GM12891 (cell line): ENCODE results near the gene MFAP4.

ENCODE experiments used
- PAX5 ChIP-seq: IDR thresholded peaks from 2 replicates; pipeline ENCODE4 v1.6.1; 2011; ENCODE audit warnings: low read length, moderate library complexity, mild to moderate bottlenecking; ENCODE audit not compliant: insufficient read depth, severe bottlenecking
- POLR2A ChIP-seq: IDR thresholded peaks from 2 replicates; pipeline ENCODE4 v1.6.1; 2011; ENCODE audit warnings: low read depth, low read length, control low read depth
- POLR2AphosphoS5 ChIP-seq: IDR thresholded peaks from 2 replicates; pipeline ENCODE4 v1.6.1; 2011; ENCODE audit warnings: low read depth, low read length, control low read depth
- POU2F2 ChIP-seq: IDR thresholded peaks from 2 replicates; pipeline ENCODE4 v1.6.1; 2011; ENCODE audit warnings: low read depth, mild to moderate bottlenecking, control low read depth, low read length, moderate library complexity
- SPI1 ChIP-seq: IDR thresholded peaks from 2 replicates; pipeline ENCODE4 v1.6.1; 2011; ENCODE audit warnings: low read depth, low read length, control low read depth
- TAF1 ChIP-seq: IDR thresholded peaks from 2 replicates; pipeline ENCODE4 v1.6.1; 2011; ENCODE audit warnings: low read depth, low read length, control low read depth

- no peak for TF ChIP-seq POLR2A
- no peak for TF ChIP-seq TAF1
- no peak for TF ChIP-seq POLR2AphosphoS5
- TF ChIP-seq POU2F2: no peak
- TF ChIP-seq PAX5: no peak
- no peak for TF ChIP-seq SPI1
These were observed 26.8 kb upstream of the MFAP4 start for GRCh38 chr17:19413761-19414160.
